DMS153 treated with DMSO at 0.1 percent for 48 hours (cell line): ENCODE results near the gene TMPRSS3.
"Not testable (repeated sequence)": the region's sequence is repeated elsewhere in the genome, so short reads cannot be mapped to it uniquely, and the experiment has no call there.

Experiments used
- DNase-seq: peaks from one replicate; lab custom pipeline; 2025; ENCODE audit not compliant: unreplicated experiment; lab: John Stamatoyannopoulos, UW

TMPRSS3 gene

GRCh38 chr21:42409366-42409765 lies 13.5 kb upstream of the TMPRSS3 start:
- DNase-seq, result no peak

- DNase-seq, result not testable (repeated sequence)
These were observed 12.9 kb upstream of the TMPRSS3 start for GRCh38 chr21:42408718-42409117.

- no peak for DNase-seq
These were observed 11.6 kb upstream of the TMPRSS3 start for GRCh38 chr21:42407476-42407875.

- no peak for DNase-seq
These were observed 11.0 kb upstream of the TMPRSS3 start for GRCh38 chr21:42406866-42407265.

GRCh38 chr21:42406201-42406621 lies 10.4 kb upstream of the TMPRSS3 start:
- DNase-seq, result no peak

- no peak for DNase-seq
These were observed 9.5 kb upstream of the TMPRSS3 start for GRCh38 chr21:42405064-42406013.

GRCh38 chr21:42404539-42404938 lies 8.7 kb upstream of the TMPRSS3 start:
- no peak for DNase-seq

- DNase-seq, result no peak
These were observed 7.9 kb upstream of the TMPRSS3 start, which contains the start of gene UBASH3A for GRCh38 chr21:42403611-42404231. TSS of gene UBASH3A (plus strand) at chr21:42403902. CDS start at chr21:42403946, 44 bp downstream.

GRCh38 chr21:42401820-42402251 lies 6.0 kb upstream of the TMPRSS3 start:
- DNase-seq, result no peak

- DNase-seq, result no peak
These were observed 5.3 kb upstream of the TMPRSS3 start for GRCh38 chr21:42401154-42401553.

GRCh38 chr21:42400525-42400924 lies 4.7 kb upstream of the TMPRSS3 start:
- DNase-seq, result no peak

- no peak for DNase-seq
These were observed 2.7 kb upstream of the TMPRSS3 start for GRCh38 chr21:42398436-42399028.

GRCh38 chr21:42397746-42398394 lies 2.0 kb upstream of the TMPRSS3 start:
- no peak for DNase-seq

- no peak for DNase-seq
These were observed 1.2 kb upstream of the TMPRSS3 start for GRCh38 chr21:42396799-42397745.

GRCh38 chr21:42395302-42395701 lies 550 bp downstream of the TMPRSS3 start:
- DNase-seq, result no peak

GRCh38 chr21:42393443-42393950 lies 2.4 kb downstream of the TMPRSS3 start:
- DNase-seq, result no peak

GRCh38 chr21:42392731-42393442 lies 3.0 kb downstream of the TMPRSS3 start:
- no peak for DNase-seq

GRCh38 chr21:42391297-42391696 lies 4.6 kb downstream of the TMPRSS3 start:
- no peak for DNase-seq

- DNase-seq, result no peak
These were observed 5.2 kb downstream of the TMPRSS3 start for GRCh38 chr21:42390696-42391095.
